NCI-H1092 treated with DMSO at 0.1 percent for 48 hours (cell line): ENCODE measurements around the gene PEX5.

Experiments
- DNase-seq: peaks from one replicate; lab custom pipeline; 2025; lab: John Stamatoyannopoulos, UW

Gene PEX5

DNA sequence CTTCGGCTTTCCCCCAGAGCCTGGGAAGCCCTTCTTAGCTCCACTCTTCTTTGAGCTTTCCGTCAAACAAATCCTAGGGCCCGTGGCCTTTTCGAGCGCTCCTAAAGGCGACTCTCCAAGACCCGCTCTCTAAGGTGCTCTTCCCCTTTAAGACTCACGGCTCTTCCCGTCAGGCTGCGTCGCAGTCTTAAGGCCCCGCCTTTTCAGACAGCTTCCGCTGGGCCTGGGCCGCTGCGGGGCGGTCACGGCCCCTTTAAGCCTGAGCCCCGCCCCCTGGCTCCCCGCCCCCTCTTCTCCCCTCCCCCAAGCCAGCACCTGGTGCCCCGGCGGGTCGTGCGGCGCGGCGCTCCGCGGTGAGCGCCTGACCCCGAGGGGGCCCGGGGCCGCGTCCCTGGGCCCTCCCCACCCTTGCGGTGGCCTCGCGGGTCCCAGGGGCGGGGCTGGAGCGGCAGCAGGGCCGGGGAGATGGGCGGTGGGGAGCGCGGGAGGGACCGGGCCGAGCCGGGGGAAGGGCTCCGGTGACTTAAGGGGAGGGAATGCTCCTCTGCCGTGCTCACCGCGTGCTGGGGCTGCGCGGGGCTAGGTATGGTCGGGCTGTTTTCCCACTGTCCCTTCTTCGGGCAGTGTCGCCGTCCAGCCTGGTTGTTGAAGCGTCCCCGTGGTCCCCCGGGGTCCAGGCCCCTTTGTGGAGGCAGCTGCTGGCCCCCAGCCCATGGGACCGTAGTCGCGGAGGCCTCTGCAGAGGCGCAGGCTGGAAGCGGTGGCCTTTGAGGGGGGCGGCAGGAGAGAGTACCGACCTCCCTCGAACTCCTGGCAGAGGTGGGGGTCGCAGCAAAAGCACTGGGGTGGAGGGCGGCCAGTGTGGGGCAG, at the start of gene PEX5:
Gene PEX5 (plus strand): TSS at position 289 of the 870 bp plus-strand sequence. CDS start 692 bp downstream, outside the sequence.
- peak; percentile 87 for DNase-seq

- DNase-seq = no peak
Measured at GRCh38 chr12:7141351-7142005, 48.0 kb upstream of the PEX5 start.

DNA sequence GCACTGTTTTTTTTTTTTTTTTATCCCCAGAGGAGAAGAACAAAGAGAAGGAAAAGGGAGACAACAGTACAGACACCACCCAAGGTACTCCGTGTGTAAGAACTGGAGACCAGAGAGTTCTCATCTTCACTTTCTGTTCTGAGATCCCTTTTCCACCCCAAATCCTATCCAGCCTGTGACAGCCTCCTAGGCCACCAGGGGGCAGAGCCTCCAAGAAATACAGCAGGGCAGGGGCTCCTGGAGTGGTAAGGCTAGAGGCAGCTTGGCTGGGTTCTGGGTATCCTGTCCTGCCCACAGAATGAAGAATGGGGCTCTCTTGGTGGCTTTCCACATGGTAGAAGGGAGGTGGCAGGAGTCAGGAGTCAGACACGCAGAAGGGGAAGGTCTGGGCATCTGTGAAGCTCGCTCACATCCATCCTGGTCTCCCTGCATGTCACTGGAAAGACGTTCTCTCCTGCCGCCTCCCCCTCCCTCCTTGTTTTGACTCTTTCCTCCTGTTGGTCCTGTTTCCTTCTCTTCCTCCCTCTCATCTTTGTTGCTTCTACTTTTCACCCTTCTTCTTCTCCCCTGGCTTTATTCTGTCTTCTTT, 47.3 kb upstream of the PEX5 start:
- peak; percentile 12 for DNase-seq

DNA sequence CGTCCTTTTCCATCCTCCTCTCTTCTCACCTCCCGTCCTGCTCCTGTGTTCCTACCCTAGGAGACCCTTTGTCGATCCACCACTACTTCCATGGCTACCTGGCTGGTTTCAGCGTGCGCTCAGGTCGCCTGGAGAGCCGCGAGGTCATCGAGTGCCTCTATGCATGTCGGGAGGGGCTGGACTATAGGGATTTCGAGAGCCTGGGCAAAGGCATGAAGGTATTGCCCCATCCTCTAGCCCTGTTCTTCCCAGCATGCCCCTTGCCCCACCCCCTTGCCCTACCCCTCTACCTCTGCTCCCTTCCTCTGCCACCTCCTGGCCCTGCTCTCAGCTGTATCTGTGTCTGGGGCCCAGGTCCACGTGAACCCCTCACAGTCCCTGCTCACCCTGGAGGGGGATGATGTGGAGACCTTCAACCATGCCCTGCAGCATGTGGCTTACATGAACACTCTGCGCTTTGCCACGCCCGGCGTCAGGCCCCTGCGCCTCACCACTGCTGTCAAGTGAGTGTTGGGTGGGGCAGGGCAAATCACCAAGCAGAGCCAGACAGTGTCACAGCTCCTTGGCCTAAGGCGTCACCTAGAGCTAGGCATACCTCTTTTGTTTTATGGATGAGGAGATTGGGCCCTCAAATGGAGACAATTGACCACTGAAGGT, 46.5 kb upstream of the PEX5 start:
- DNase-seq = no peak

DNA sequence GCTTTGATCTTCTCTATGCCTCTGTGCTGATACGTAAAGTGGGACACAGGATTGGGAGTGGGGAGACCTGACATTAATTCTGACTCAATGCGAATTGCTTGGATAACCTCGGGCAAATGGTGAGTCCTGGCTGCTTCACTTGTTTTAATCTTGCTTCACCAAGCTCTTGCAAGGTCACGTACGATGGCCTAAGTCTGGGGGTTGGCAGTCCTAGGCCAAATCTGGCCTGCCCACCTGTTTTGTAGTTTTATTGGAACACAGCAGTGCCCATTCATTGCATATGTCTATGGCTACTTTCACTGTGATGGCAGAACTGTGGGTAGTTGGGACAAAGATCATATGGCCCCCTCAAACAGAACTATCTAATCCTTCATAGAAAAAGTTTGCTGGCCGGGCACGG, 45.9 kb upstream of the PEX5 start:
- no peak for DNase-seq

- peak; percentile 10 for DNase-seq
Measured at GRCh38 chr12:7144414-7145120, 44.9 kb upstream of the PEX5 start.

- DNase-seq = no peak
Measured at GRCh38 chr12:7145671-7146070, 43.8 kb upstream of the PEX5 start.

DNA sequence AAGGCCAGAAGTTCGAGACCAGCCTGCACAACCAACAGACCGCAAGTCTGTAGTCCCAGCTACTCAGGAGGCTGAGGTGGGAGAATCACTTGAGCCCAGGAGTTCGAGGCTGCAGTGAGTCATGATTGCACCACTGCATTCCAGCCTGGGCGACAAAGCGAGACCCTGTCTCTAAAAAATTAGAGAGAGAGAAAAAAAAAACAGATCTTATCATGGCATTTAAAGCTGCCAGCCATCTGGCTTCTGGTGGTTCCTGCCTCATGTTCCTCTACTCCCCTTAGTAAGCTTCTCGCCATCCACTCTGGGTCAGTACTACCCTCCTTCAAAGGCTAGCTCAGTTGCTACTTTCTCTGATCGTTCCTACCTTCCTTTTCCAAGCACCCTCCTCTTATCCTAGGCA, 43.3 kb upstream of the PEX5 start:
- DNase-seq = no peak

GRCh38 chr12:7146906-7147305, 42.6 kb upstream of the PEX5 start:
- no peak for DNase-seq

DNA sequence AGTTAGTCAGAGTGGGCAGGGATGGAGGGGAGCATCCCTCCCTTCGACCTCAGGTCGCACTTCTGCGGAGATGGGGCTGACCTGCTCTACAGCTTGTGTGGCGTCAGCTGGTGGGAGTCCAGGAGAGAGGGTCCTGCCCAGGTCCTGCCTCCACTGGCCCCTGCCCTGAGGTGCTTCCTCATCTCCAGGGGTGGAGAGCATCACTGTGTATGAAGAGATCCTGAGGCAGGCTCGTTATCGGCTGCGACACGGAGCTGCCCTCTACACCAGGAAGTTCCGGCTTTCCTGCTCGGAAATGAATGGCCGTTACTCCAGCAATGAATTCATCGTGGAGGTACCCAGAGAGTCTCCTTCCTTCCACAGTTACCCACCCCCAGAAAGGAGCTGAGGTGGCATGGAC, 39.1 kb upstream of the PEX5 start:
- DNase-seq = no peak

GRCh38 chr12:7150841-7151240, 38.6 kb upstream of the PEX5 start:
- DNase-seq = no peak

DNA sequence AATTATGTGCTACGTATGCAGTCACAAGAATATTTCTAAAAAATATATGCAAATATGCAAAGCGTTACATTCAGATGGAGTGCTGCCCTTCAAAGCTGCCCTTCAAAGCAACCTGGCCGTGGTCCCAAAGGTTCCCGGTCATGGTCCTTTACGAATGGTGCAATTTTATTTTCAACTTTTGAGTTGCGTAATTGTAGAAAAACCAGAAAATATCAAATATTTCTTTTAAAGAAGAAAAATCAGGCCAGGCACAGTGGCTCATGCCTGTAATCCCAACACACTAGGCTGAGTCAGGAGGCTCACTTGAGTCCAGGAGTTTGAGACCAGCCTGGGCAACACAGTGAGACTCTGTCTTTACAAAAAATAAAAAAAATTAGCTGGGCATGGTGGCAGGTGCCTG, 38.0 kb upstream of the PEX5 start:
- DNase-seq = no peak

- DNase-seq = no peak
Measured at GRCh38 chr12:7152818-7153217, 36.7 kb upstream of the PEX5 start.

DNA sequence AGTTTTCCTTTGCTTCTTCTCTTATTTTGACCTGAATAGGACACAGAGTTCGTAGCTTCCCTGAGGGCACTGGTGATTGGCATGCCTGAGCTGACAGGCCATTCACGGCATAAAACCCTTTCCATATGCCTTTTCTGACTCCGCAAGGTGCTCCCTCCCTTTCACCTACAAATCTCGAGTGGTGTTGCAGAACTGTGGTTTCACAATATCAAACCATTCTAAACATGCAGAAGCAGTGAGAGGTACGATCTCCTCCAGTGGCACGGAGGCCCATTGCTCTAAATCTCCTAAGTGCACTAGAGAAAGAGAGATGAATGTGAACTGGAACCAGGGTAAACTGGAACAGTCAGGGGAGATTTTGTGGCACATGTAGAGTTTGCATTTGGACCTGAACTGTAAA, 35.4 kb upstream of the PEX5 start:
- no peak for DNase-seq

DNA sequence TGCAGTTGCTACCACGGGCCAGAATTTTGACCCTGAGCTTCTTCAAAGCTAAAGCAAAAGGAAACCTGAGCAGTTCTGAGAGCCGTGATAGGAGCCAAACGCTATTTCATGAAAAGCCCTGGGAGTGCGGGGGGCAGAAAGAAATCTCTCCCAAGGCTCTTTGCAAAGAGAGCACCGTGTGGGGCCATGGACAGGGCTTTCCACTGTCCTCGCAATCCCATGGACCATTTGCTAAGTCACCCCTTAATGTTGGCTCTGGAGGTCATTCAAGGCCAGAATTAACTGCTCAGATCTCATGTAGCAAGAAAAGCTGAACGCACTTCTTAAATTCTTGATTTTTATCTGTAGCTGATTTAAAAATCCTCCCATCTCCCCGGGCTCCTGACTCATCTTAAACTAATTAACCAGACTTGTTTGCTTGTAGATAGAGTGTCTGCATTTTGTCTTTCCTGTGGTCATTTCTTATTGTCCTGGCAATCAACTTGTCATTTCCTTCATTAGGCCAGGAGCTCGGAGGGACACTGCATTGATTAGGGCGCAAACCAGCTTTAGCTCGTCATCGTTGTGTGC, 34.5 kb upstream of the PEX5 start:
- no peak for DNase-seq

- DNase-seq = peak; percentile 9
Measured at GRCh38 chr12:7155471-7156034, 33.9 kb upstream of the PEX5 start.

- no peak for DNase-seq
Measured at GRCh38 chr12:7156259-7157197, 33.0 kb upstream of the PEX5 start.

- DNase-seq = no peak
Measured at GRCh38 chr12:7157391-7157790, 32.1 kb upstream of the PEX5 start.

- no peak for DNase-seq
Measured at GRCh38 chr12:7158781-7159609, 30.5 kb upstream of the PEX5 start.
